Stomach smooth muscle (tissue), 2 donors: Measurements from ENCODE around the gene PACRG.
A peak's percentile ranks its signal among the peaks of the same experiment; 100 is the strongest.

Source experiments
- H3K27ac ChIP-seq: one replicate; pipeline ENCODE4 v1.7.0; 2013; ENCODE audit warnings: mild to moderate bottlenecking, low read length, inconsistent platforms
- H3K27me3 ChIP-seq, 2 donors: one replicate each; pipeline ENCODE4 v1.7.0; 2013; ENCODE audit warnings: low read length in 2 of 2; ENCODE audit not compliant: insufficient read depth in 2 of 2, control insufficient read depth in 1 of 2
- H3K36me3 ChIP-seq, 2 donors: one replicate each; pipeline ENCODE4 v1.7.0; 2013; ENCODE audit warnings: low read length in 2 of 2; ENCODE audit not compliant: control insufficient read depth in 2 of 2, insufficient read depth in 2 of 2
- H3K4me1 ChIP-seq: one replicate; pipeline ENCODE4 v1.7.0; 2013; ENCODE audit warnings: low read length; ENCODE audit not compliant: control insufficient read depth, insufficient read depth
- H3K4me3 ChIP-seq, 2 donors: one replicate each; pipeline ENCODE4 v1.7.0; 2013; ENCODE audit warnings: low read length in 2 of 2
- H3K9ac ChIP-seq, 2 donors: one replicate each; pipeline ENCODE4 v1.7.0; 2013; ENCODE audit warnings: low read length in 2 of 2, mild to moderate bottlenecking in 1 of 2
- H3K9me3 ChIP-seq, 2 donors: one replicate each; pipeline ENCODE4 v1.7.0; 2013; ENCODE audit warnings: low read length in 2 of 2; ENCODE audit not compliant: control insufficient read depth in 2 of 2
- donor health status: healthy.
- donor health status: Pancreatic carcinoma.

PACRG gene

DNA sequence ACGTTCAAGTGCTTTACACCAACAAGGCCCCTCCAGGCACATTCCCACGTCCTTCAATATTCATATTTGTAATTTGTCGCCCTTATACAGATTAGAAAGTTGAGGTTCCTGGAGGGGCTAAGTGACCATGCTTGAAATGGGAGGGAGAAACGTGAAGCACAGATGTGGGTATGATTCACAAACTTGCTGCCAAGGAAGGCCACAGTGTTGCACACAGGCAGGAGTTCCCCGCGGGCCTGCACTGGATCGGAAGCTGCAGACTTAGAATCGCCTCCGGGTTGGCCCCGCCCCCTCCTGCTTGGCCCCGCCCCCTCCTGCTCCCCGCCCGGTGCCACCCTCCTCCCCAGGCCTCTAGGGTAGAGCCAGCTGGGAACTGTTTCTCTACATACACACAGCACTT lies 628.5 kb downstream of the PACRG start:
- Histone ChIP-seq H3K27ac (peak overlapping the region; percentile 11), H3K4me3 (no peak overlapping the region), H3K4me1 (peaks cover 2% of the 10 kb centered on the region), H3K9me3 (no peaks in the 10 kb centered on the region), H3K36me3 (no peaks in the 10 kb centered on the region), H3K9ac (no peak overlapping the region), H3K27me3 (peaks cover 0 to 3% of the 10 kb centered on the region in 2 donors)

- no peaks in the 10 kb centered on the region for H3K9me3 ChIP-seq
- no peaks in the 10 kb centered on the region for H3K36me3 ChIP-seq
- H3K4me3 ChIP-seq = no peak overlapping the region
- no peak overlapping the region for H3K9ac ChIP-seq
- H3K4me1 ChIP-seq = peaks cover 2% of the 10 kb centered on the region
- peaks cover 0 to 3% of the 10 kb centered on the region in 2 donors for H3K27me3 ChIP-seq
- no peak overlapping the region for H3K27ac ChIP-seq
Measured at GRCh38 chr6:163356743-163357142, 629.0 kb downstream of the PACRG start.

DNA sequence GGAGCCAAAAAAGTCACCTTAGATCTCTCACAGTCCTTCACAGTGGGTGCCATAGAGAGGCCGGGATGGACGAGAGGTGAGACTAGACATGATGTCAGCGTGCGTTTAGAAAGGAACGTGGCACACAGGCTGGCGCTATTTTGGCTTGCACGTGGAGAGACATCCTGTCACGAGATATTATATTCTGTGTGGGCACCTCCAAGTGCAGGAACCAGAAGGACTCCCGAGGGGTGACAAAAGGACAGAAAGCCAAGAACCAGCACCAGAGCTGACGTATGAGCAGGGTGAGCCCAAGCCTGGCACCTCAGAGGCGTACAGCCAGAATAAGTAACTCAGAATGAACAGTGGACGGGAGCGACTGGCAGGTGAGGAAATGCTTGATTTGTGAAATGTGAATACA lies 636.9 kb downstream of the PACRG start:
- Histone ChIP-seq H3K4me3 (no peak overlapping the region), H3K27me3 (peaks cover 0 to 5% of the 10 kb centered on the region in 2 donors), H3K36me3 (no peaks in the 10 kb centered on the region), H3K9me3 (no peaks in the 10 kb centered on the region), H3K4me1 (no peaks in the 10 kb centered on the region), H3K9ac (no peak overlapping the region), H3K27ac (no peak overlapping the region)
